Ishikawa (cell line): ENCODE results near the gene HPCAL4.

ENCODE experiments used
- CEBPB ChIP-seq: IDR thresholded peaks from 2 replicates; pipeline ENCODE4 v1.6.1; 2012
- CREB1 ChIP-seq: IDR thresholded peaks from 2 replicates; pipeline ENCODE4 v1.6.1; 2012; ENCODE audit warnings: low read depth
- EGR1 ChIP-seq: IDR thresholded peaks from 2 replicates; pipeline ENCODE4 v1.6.1; 2012
- EP300 ChIP-seq: IDR thresholded peaks from 2 replicates; pipeline ENCODE4 v1.6.1; 2012; ENCODE audit warnings: borderline replicate concordance
- FOXM1 ChIP-seq: IDR thresholded peaks from 2 replicates; pipeline ENCODE4 v1.6.1; 2012; ENCODE audit warnings: low read depth, borderline replicate concordance
- MAX ChIP-seq: IDR thresholded peaks from 2 replicates; pipeline ENCODE4 v1.6.1; 2012
- NFIC ChIP-seq: IDR thresholded peaks from 2 replicates; pipeline ENCODE4 v1.6.1; 2012
- RAD21 ChIP-seq: IDR thresholded peaks from 2 replicates; pipeline ENCODE4 v1.6.1; 2012; ENCODE audit warnings: low read depth
- REST ChIP-seq: IDR thresholded peaks from 2 replicates; pipeline ENCODE4 v1.6.1; 2012; ENCODE audit warnings: low read depth, mild to moderate bottlenecking
- TAF1 ChIP-seq: IDR thresholded peaks from 2 replicates; pipeline ENCODE4 v1.6.1; 2012; ENCODE audit warnings: low read depth, mild to moderate bottlenecking
- TCF12 ChIP-seq: IDR thresholded peaks from 2 replicates; pipeline ENCODE4 v1.6.1; 2012; ENCODE audit warnings: low read depth
- TEAD4 ChIP-seq: IDR thresholded peaks from 2 replicates; pipeline ENCODE4 v1.6.1; 2012
- USF1 ChIP-seq: IDR thresholded peaks from 2 replicates; pipeline ENCODE4 v1.6.1; 2012
- YY1 ChIP-seq: IDR thresholded peaks from 2 replicates; pipeline ENCODE4 v1.6.1; 2012; ENCODE audit warnings: low read depth

GRCh38 chr1:39628807-39629350, 62.4 kb downstream of the HPCAL4 start:
- TF ChIP-seq REST (no peak), YY1 (no peak), CEBPB (no peak), CREB1 (no peak), RAD21 (no peak), TAF1 (no peak), FOXM1 (no peak), NFIC (no peak), TCF12 (no peak), TEAD4 (no peak), EGR1 (no peak), USF1 (no peak), EP300 (no peak), MAX (no peak)
